ENCODE results near the gene ARID5A.
"Not testable (repeated sequence)": the region's sequence is repeated elsewhere in the genome, so short reads cannot be mapped to it uniquely, and the experiment has no call there.

Gene ARID5A, protein sequence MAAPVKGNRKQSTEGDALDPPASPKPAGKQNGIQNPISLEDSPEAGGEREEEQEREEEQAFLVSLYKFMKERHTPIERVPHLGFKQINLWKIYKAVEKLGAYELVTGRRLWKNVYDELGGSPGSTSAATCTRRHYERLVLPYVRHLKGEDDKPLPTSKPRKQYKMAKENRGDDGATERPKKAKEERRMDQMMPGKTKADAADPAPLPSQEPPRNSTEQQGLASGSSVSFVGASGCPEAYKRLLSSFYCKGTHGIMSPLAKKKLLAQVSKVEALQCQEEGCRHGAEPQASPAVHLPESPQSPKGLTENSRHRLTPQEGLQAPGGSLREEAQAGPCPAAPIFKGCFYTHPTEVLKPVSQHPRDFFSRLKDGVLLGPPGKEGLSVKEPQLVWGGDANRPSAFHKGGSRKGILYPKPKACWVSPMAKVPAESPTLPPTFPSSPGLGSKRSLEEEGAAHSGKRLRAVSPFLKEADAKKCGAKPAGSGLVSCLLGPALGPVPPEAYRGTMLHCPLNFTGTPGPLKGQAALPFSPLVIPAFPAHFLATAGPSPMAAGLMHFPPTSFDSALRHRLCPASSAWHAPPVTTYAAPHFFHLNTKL

GRCh38 chr2:96536445-96537065 is at the start of gene ARID5A:
Gene ARID5A, plus strand, starts transcription at chr2:96536752. Its CDS starts 75 bp downstream, at chr2:96536827.
- DNase-seq, result peak; percentile 76

DNA sequence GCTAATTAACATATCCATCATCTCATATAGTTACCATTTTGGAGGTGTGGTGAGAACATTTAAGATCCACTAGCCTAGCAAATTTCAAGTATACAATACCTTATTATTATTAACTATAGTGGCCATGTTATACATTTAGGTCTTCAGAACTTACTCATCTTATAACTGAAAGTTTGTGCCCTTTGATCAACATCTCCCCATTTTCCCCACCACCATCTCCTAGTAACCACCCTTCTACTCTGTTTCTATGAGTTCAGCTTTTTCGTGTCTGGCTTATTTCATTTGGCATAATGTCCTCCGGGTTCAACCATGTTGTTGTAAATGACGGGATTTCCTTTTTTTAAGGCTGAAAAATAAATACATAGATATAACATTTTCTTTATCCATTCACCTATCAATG is 47.3 kb upstream of the ARID5A start:
- DNase-seq, result no peak

DNA sequence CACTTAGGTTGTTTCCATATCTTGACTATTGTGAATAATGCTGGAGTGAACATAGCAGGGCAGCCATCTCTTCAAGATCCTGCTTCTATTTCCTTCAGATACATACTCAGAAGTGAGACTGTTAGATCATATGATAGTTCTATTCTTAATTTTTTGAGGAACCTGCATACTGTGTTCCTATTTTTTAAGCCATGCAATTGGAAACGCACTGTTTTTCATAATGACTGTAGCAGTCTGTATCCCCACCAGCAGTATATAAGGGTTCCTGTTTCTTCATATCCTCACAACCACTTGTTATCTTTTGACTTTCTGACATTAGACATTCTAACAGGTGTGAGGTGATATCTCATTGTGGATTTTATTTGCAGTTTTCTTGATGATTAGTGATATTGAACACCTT is 46.9 kb upstream of the ARID5A start:
- DNase-seq, result no peak

DNA sequence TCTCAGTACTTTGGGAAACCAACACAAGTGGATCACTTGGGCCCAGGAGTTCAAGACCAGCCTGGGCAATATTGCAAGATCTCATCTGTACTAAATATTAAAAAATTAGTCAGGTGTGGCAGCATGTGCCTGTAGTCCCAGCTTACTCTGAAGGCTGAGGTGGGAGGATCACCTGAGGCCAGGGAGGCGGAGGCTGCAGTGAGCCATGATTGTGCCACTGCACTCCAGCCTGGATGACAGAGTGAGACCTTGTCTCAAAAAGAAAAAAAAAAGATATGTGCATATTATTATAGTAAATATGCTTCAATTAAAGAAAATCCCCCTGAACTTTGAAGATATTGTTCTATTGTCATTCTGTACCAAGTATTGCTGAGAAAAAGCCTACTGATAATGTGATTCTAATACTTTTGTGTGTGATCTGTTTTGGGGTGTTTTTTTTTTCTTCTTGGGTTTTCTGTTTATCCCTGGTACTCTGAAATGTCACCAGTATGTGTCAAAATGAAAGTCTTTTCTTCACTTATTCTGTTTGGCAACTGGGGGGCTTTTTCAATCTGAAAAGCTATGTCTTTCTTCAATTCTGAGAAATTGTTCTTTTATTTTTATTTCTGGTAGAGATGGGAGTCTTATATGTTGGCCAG is 44.6 kb upstream of the ARID5A start:
- DNase-seq, result no peak

GRCh38 chr2:96493072-96493471 is 43.5 kb upstream of the ARID5A start:
- peak; percentile 87 for DNase-seq

DNA sequence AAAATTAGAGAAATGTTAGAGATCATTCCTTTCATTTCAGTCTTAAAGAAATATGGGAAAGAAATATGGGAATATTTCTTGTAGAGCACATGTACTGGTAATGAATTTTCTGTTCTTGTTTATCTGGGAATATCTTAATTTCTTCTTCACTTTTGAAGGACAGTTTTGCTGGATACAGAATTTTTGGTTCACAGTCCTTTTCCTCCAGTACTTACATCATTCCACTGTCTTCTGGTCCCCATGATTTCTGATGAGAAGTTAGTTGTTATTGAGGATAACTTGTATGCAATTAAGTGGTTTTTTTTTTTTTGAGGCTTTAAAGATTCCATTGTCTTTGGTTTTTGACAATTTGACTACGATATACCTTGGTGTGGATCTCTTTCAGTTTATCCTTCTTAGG is 42.4 kb upstream of the ARID5A start:
- no peak for DNase-seq

GRCh38 chr2:96495982-96496629 is 40.4 kb upstream of the ARID5A start:
- no peak for DNase-seq

- no peak for DNase-seq
Measured at GRCh38 chr2:96498021-96498431, 38.5 kb upstream of the ARID5A start.

GRCh38 chr2:96498611-96499010 is 37.9 kb upstream of the ARID5A start:
- not testable (repeated sequence) for DNase-seq

DNA sequence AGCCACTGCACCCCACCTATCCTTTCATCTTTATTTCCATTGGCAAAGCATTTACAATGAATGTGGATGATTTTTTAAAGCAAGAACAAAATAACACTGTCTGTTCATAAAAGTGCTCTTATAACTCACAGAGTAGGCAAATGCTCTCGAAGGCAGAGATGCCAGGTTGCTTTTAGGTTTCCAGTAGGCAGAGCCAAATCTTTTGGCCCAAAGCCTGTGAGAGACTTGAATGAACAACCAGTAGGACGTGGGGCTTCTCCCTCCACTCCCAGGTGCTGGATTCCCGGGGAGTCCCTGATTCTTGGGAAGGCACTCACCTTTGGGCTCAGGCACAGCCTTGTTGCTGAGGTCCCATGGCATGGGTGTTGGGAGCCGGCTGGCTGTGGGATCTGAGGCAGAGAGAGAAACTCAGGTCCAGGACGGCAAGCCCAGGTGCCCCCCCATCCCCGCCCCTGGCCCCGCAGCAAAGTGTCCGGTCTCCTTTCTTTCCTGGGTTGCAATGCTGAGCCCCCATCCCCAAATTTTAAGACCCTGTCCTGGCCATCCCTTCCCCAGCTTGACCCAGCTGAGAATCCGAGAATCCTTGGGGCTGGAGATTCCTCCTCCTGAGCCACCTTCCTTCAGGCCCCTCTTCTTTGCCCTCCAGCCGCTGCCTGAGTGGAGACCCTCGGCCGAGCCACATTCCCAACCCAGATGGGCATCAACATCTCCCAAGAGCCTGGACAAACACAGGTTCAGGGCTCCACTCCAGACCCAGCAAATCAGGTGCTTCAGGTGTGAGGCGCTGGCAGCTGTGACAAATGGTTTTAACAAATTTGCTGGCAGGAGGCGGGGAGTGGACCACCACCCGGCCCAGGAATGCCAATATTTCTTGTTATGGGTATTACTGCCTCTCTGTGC is 37.2 kb upstream of the ARID5A start:
- no peak for DNase-seq

DNA sequence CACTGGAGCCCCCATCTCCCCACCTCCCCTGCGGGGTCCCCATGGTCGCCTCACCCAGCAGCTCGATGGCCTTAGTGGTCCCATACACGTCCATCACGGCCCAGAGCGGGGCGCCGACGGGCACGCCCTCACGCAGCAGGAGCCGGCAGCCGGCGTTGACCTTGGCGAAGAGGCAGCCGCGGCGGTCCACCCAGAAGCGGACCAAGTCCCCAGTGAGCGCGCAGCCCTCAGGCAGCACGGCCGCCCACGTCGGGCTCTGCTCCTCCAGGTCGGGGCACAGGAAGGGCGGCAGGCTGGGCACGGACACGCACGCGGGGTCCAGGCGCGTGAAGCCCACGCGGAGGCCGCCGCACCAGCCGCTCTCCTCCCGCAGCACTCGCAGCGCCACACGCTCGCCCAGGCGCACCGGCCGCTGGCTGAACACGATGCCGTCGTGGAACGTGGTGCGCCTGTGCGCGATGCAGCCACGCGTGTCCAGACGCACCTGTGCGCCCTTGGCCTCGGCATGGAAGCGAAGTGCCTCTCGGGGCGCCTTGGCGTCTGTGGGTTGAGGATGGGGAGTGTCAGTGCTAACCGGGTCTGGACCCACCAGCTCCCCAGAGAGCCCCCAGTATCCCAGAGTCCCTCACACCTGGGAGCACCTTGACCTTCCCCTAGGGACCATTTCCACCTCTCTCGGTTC is 36.0 kb upstream of the ARID5A start:
- no peak for DNase-seq

GRCh38 chr2:96501471-96501874 is 35.1 kb upstream of the ARID5A start:
- DNase-seq, result no peak

DNA sequence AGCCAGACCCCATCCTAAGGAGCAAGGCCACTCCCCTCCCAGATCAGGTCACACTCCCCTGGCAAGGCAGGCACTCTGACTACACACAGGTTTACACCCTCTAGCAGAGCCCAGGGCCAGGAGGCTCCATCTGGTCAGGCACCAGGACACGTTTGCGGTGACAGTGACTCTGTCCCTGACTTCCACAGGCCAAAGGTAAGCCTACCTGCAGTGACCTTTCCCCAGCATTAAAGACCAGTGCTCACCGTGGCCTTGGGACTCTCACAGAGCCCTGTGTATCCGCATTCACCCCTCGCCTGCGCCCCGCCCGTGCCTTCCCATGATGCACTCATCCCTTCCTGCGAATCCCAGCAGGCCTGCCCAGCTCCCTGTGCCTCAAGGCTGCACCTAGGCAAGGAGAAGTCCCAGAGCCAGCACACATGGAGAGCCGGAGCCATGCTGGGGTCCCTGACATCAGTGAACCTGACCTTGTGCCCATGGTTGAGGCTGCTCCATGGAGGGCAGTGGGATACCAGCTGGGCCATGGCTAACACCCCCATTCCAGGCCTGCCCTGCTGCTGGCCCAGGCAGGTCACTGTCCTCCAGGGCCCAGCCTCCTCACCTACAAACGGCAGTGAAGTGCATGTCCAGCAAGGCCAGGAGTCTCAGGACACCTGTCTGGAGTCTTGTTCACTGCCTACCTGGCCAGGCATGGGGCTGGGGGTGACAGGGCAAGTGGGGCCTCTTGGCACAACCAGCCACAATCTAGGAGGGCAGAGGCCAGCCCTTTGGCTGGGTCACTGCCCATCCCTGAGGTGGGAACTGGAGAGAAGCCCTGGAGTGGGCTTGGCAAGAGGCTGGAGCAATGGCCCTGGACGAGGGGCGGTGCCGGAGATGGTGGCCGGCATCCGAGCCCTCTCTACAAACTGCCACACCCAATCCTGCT is 34.4 kb upstream of the ARID5A start:
- DNase-seq, result no peak

DNA sequence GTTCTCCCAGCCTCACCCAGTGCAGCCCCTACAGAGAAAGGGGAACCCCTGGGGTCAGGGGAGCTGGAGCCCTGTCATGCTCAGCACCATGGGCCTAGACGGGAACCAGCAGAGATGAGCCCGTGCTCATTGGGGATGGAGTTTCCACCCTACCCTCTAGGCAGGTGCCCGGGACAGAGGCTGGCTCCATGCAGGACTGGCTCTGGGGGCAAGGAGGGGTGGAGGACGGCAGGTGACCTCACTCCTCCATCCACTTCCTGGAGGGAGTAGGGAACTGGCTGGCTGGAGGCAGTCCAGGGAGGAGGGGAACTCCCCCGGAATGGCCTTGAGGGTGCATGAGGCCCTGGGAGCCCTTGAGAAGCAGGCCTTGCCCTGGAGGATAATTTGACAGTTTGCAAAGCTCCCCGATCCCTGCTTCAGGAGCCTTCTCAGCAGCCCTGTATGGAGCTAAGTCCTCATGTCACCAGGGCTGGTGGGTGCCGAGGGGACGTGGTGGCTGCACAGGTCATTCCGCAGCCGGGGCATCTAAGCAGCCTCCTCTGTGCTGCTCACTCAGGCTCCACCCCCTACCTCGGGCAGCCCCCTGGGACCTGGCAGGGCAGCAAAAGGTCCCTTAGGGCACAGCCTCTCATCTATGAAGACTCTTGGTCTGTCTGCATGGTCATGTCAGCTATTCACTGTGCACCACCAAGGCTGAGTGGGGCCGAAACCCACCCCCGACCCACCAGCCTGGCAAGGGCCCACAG is 33.5 kb upstream of the ARID5A start:
- DNase-seq, result no peak

DNA sequence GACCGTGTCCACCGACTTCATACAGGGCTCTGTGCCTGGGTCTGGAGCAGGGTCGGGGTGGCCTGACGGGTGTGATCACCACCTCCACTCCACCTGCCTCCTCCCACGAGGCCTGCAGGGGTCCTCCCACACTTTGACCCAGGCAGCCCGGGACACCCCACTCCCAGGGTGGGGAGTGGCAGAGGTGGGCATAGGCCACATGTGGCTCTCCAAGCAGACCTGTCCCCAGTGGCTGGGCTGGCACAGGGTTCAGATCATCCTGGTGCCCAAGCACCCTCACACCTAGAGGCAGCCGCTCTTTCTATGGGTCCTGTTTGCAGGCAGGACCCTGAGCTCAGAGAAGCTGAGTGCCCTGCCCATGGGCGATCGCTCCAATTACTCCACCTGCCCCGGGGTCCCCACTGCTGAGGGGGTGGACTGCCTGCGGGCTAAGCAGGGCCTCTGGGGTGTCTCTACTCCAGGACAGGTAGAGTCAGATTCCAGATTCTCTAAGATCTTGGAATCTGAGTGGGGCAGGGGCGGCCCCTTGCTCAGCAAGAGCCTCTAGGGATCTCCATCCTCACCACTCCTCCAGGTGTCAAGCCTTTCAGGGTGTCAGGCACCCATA is 32.8 kb upstream of the ARID5A start:
- no peak for DNase-seq

DNA sequence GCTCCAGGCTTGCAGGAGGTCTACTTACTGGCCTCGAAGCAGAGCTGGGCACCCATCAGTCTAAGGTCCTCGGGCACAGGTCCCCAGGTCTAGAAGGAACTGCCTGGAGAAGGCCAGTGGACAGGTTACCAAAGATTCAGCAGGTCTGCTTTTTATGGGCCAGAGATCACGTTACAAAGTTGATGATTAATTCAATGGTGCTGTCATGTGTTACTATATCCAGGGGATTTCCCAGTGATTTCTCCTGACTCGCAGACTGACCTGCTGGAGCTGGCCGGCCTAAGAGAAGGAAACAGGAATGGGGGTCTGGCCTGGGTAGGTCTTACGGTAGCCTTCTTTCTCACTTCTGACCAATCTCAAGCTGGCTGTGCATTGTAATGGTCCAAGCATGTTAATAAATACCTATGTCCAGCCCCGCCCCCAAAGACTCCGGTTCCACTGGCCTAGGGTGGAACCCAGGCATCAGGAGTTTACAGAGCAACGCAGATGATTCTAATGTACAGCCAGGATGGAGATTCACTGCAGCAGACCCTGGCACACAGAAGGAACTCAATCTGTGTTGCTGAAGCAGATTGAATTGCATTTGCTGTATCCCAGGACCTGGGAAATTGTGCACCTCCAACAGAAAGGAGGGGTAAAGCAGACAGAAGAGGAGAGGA is 31.2 kb upstream of the ARID5A start, which contains the start of gene NEURL3:
Gene NEURL3 (minus strand): TSS at position 127 of the 659 bp plus-strand sequence. CDS start 71 bp downstream, at position 56.
- DNase-seq, result peak; percentile 91

- no peak for DNase-seq
Measured at GRCh38 chr2:96506016-96506906, 30.3 kb upstream of the ARID5A start.

All from kidney glomerular epithelial cell (primary cell).